Osteoblast (primary cell): ENCODE measurements around the gene AGMO. TPM values are rescaled to one million over a fixed set of nuclear protein-coding genes. Genes with fewer than 3 reads are reported as not detected.

Source experiments
- DNase-seq: peaks from one replicate; pipeline ENCODE4 v3.0.0; 2011; ENCODE audit warnings: low spot score, mixed read lengths; ENCODE audit not compliant: insufficient read length; ENCODE audit errors: missing footprints
- H2AFZ ChIP-seq: 2 replicates; pipeline ENCODE4 v1.6.0; 2011; ENCODE audit warnings: mild to moderate bottlenecking, low read length
- H3K27ac ChIP-seq: 2 replicates; pipeline ENCODE4 v1.5.1; 2011; ENCODE audit warnings: mild to moderate bottlenecking, low read depth, low read length, moderate library complexity
- H3K27me3 ChIP-seq: 2 replicates; pipeline ENCODE4 v1.6.0; 2012; ENCODE audit warnings: mild to moderate bottlenecking, control low read depth, inconsistent platforms, low read length, moderate library complexity; ENCODE audit not compliant: insufficient read depth
- H3K36me3 ChIP-seq: 2 replicates; pipeline ENCODE4 v1.5.1; 2011; ENCODE audit warnings: mild to moderate bottlenecking, low read length, control low read depth, moderate library complexity; ENCODE audit not compliant: insufficient read depth
- H3K4me1 ChIP-seq: 2 replicates; pipeline ENCODE4 v1.5.1; 2011; ENCODE audit warnings: mild to moderate bottlenecking, low read length, control low read depth, moderate library complexity; ENCODE audit not compliant: insufficient read depth
- H3K4me2 ChIP-seq: 2 replicates; pipeline ENCODE4 v1.6.0; 2011; ENCODE audit warnings: mild to moderate bottlenecking, low read length; ENCODE audit not compliant: insufficient read depth
- H3K4me3 ChIP-seq: fragments of 200-600 bp; sonication (generic); 3 replicates; pipeline ENCODE4 v1.5.1; 2012; ENCODE audit warnings: mild to moderate bottlenecking, low read length, inconsistent platforms; ENCODE audit not compliant: insufficient read depth
- H3K79me2 ChIP-seq: 2 replicates; pipeline ENCODE4 v1.6.0; 2012; ENCODE audit warnings: mild to moderate bottlenecking, low read length, control low read depth, inconsistent platforms; ENCODE audit not compliant: insufficient read depth
- H3K9me3 ChIP-seq: 2 replicates; pipeline ENCODE4 v1.5.1; 2011; ENCODE audit warnings: low read depth, low read length, control low read depth
- H4K20me1 ChIP-seq: 2 replicates; pipeline ENCODE4 v1.6.0; 2012; ENCODE audit warnings: mild to moderate bottlenecking, low read length, control low read depth; ENCODE audit not compliant: insufficient read depth
- CTCF ChIP-seq: IDR thresholded peaks from 2 replicates; pipeline ENCODE4 v1.5.1; 2011; ENCODE audit warnings: mild to moderate bottlenecking, low read depth, low read length, moderate library complexity; ENCODE audit errors: extremely low read depth
- total RNA-seq: library from RNA; depleted of rRNA; stranded (reverse); fragments of >200 nt; gene quantifications from 2 replicates; pipeline ENCODE4 v1.2.3, GENCODE V29; 2012

Gene AGMO
- total RNA-seq, 1 donor: under 0.01 TPM

- no peak for TF ChIP-seq CTCF
- H3K27me3 ChIP-seq: no peaks in the 10 kb centered on the region
- no peaks in the 10 kb centered on the region for H3K9me3 ChIP-seq
- no peak for DNase-seq
- no peaks in the 10 kb centered on the region for H4K20me1 ChIP-seq
- no peak overlapping the region for H3K27ac ChIP-seq
- no peak overlapping the region for H3K4me2 ChIP-seq
- no peaks in the 10 kb centered on the region for H3K36me3 ChIP-seq
- H3K4me1 ChIP-seq: no peaks in the 10 kb centered on the region
- no peak overlapping the region for H2AFZ ChIP-seq
- no peak overlapping the region for H3K4me3 ChIP-seq
- H3K79me2 ChIP-seq: no peaks in the 10 kb centered on the region
These were observed 67.1 kb downstream of the AGMO start for GRCh38 chr7:15494711-15495110.

- no peak for DNase-seq
- no peaks in the 10 kb centered on the region for H4K20me1 ChIP-seq
- no peaks in the 10 kb centered on the region for H3K9me3 ChIP-seq
- TF ChIP-seq CTCF: no peak
- no peak overlapping the region for H3K4me3 ChIP-seq
- H3K79me2 ChIP-seq: no peaks in the 10 kb centered on the region
- no peaks in the 10 kb centered on the region for H3K27me3 ChIP-seq
- no peaks in the 10 kb centered on the region for H3K36me3 ChIP-seq
- H3K27ac ChIP-seq: no peak overlapping the region
- no peak overlapping the region for H2AFZ ChIP-seq
- no peaks in the 10 kb centered on the region for H3K4me1 ChIP-seq
- H3K4me2 ChIP-seq: no peak overlapping the region
These were observed 70.5 kb downstream of the AGMO start for GRCh38 chr7:15491361-15491760.

GRCh38 chr7:15490291-15490690 lies 71.5 kb downstream of the AGMO start:
- H3K4me2 ChIP-seq: no peak overlapping the region
- H3K4me1 ChIP-seq: no peaks in the 10 kb centered on the region
- H3K27me3 ChIP-seq: no peaks in the 10 kb centered on the region
- H3K9me3 ChIP-seq: no peaks in the 10 kb centered on the region
- no peaks in the 10 kb centered on the region for H3K36me3 ChIP-seq
- no peaks in the 10 kb centered on the region for H4K20me1 ChIP-seq
- no peak overlapping the region for H2AFZ ChIP-seq
- no peak overlapping the region for H3K27ac ChIP-seq
- H3K79me2 ChIP-seq: no peaks in the 10 kb centered on the region
- DNase-seq: peak; percentile 10
- H3K4me3 ChIP-seq: no peak overlapping the region
- no peak for TF ChIP-seq CTCF

GRCh38 chr7:15489861-15490260 lies 72.0 kb downstream of the AGMO start:
- Histone ChIP-seq H4K20me1 (no peaks in the 10 kb centered on the region), H2AFZ (no peak overlapping the region), H3K79me2 (no peaks in the 10 kb centered on the region), H3K27me3 (no peaks in the 10 kb centered on the region), H3K4me2 (no peak overlapping the region), H3K36me3 (no peaks in the 10 kb centered on the region), H3K9me3 (no peaks in the 10 kb centered on the region), H3K27ac (no peak overlapping the region), H3K4me3 (no peak overlapping the region), H3K4me1 (no peaks in the 10 kb centered on the region)
- no peak for DNase-seq
- no peak for TF ChIP-seq CTCF
